ENCODE data around the gene UGGT1. TPM values are rescaled to one million over a fixed set of nuclear protein-coding genes. Genes with fewer than 3 reads are reported as not detected.

UGGT1 gene
- total RNA-seq, 2 experiments from 2014 or later = 33.2 to 59.5 TPM

DNA sequence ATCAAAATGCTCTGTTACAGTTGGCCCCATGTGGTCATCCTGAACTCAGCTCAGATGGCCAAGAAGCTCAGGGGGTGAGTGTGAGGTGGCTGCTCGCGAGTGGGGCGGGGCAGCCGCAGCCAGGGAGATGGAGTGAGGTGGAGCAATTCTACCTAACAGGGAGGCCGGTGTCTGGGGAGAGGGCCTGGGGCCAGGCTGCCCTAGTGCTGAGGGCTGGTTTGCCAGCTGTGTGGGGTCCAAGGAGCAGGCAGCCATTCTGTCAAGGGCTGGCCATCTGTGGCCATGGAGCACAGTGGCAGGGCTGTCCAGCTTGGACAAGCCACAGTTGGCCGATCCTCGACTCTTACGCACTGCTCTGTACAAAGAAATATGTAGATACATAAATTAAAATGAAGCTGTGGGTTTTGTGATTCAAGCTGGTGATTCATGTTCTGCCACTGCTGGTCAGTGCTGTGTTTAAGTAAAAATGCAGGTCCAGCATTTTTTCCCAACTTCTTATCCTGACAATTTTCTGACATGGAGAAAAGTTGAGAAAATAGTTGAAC, 145.6 kb downstream of the UGGT1 start:
- no peaks in the 10 kb centered on the region for H3K79me2 ChIP-seq (ENCODE audit: insufficient read depth, low read depth, low read length)
- H3K4me3 ChIP-seq (ENCODE audit: low read depth, low read length, poor library complexity, severe bottlenecking) = no peak overlapping the region
- H4K20me1 ChIP-seq (ENCODE audit: insufficient read depth, low read length) = no peaks in the 10 kb centered on the region
- H3K27ac ChIP-seq (ENCODE audit: low read depth, low read length, poor library complexity, severe bottlenecking) = no peak overlapping the region
- no peak for DNase-seq (ENCODE audit: low spot score)
- no peaks in the 10 kb centered on the region for H3K9me2 ChIP-seq (ENCODE audit: insufficient read depth, low read length)
- TF ChIP-seq, protein P1, sequence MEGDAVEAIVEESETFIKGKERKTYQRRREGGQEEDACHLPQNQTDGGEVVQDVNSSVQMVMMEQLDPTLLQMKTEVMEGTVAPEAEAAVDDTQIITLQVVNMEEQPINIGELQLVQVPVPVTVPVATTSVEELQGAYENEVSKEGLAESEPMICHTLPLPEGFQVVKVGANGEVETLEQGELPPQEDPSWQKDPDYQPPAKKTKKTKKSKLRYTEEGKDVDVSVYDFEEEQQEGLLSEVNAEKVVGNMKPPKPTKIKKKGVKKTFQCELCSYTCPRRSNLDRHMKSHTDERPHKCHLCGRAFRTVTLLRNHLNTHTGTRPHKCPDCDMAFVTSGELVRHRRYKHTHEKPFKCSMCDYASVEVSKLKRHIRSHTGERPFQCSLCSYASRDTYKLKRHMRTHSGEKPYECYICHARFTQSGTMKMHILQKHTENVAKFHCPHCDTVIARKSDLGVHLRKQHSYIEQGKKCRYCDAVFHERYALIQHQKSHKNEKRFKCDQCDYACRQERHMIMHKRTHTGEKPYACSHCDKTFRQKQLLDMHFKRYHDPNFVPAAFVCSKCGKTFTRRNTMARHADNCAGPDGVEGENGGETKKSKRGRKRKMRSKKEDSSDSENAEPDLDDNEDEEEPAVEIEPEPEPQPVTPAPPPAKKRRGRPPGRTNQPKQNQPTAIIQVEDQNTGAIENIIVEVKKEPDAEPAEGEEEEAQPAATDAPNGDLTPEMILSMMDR (conservative IDR thresholded peaks at IDR 0.05; ENCODE audit: low read length) = no peak
- no peak for TF ChIP-seq EZH2phosphoT487 (IDR thresholded peaks at IDR 0.05; ENCODE audit: borderline replicate concordance, low read depth, low read length)
- ChIA-PET POLR2A (interaction anchor here (0.7 kb wide), 1 partner anchor 1915 kb away, joined by 3 read pairs; no protein-coding TSS in a partner anchor), CTCF (ENCODE audit: unreplicated experiment) (no interaction called here)
- no peaks in the 10 kb centered on the region for H3K36me3 ChIP-seq (ENCODE audit: insufficient read depth, low read length)
- intact Hi-C loops (cut with micrococcal nuclease; ENCODE audit: unreplicated experiment) = no loop called here
- H3K4me1 ChIP-seq (ENCODE audit: insufficient read depth, low read length, poor library complexity, severe bottlenecking) = peaks cover 6% of the 10 kb centered on the region
- H3K9me3 ChIP-seq (ENCODE audit: low read length) = no peaks in the 10 kb centered on the region
- H3K4me2 ChIP-seq (ENCODE audit: low read length) = no peak overlapping the region
- no TSS peak for BruUV-seq (replicated peaks)
- no peak overlapping the region for H2AFZ ChIP-seq (ENCODE audit: low read length)

DNA sequence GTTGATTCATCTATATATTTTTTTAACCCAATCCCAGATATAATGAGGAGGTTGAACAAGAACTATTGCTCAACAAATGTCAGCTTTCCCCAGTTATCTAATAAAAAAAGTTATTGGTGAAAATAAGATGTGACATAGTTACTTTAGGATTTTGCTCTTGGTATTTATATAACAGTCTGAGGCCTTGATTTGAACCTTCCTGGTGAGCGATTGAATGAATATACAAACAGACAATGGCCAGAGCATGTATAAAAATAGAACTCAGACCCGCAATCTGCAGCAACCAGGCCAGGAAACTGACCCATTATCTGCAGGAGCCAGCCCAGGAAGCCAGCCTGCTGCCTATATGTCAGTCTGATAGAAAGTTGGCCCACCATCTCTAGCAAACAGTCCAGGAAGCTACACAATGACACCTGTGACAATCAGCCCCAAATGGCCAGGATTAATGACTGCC, 146.1 kb downstream of the UGGT1 start:
- no peak overlapping the region for H3K4me3 ChIP-seq (ENCODE audit: low read depth, low read length, poor library complexity, severe bottlenecking)
- TF ChIP-seq, protein P1 (conservative IDR thresholded peaks at IDR 0.05; ENCODE audit: low read length) = no peak
- TF ChIP-seq EZH2phosphoT487 (IDR thresholded peaks at IDR 0.05; ENCODE audit: borderline replicate concordance, low read depth, low read length) = no peak
- no peak for DNase-seq (ENCODE audit: low spot score)
- CTCF ChIA-PET (ENCODE audit: unreplicated experiment) = no interaction called here
- no TSS peak for BruUV-seq (replicated peaks)
- no peaks in the 10 kb centered on the region for H3K79me2 ChIP-seq (ENCODE audit: insufficient read depth, low read depth, low read length)
- H3K27ac ChIP-seq (ENCODE audit: low read depth, low read length, poor library complexity, severe bottlenecking) = no peak overlapping the region
- H4K20me1 ChIP-seq (ENCODE audit: insufficient read depth, low read length) = no peaks in the 10 kb centered on the region
- H3K9me2 ChIP-seq (ENCODE audit: insufficient read depth, low read length) = no peaks in the 10 kb centered on the region
- H3K4me2 ChIP-seq (ENCODE audit: low read length) = no peak overlapping the region
- H3K9me3 ChIP-seq (ENCODE audit: low read length) = no peaks in the 10 kb centered on the region
- intact Hi-C loops (cut with micrococcal nuclease; ENCODE audit: unreplicated experiment) = no loop called here
- no peaks in the 10 kb centered on the region for H3K36me3 ChIP-seq (ENCODE audit: insufficient read depth, low read length)
- peaks cover 6% of the 10 kb centered on the region for H3K4me1 ChIP-seq (ENCODE audit: insufficient read depth, low read length, poor library complexity, severe bottlenecking)
- H2AFZ ChIP-seq (ENCODE audit: low read length) = no peak overlapping the region
- POLR2A ChIA-PET = interaction anchor here (0.7 kb wide), 1 partner anchor 1914 kb away, joined by 3 read pairs; no protein-coding TSS in a partner anchor

DNA sequence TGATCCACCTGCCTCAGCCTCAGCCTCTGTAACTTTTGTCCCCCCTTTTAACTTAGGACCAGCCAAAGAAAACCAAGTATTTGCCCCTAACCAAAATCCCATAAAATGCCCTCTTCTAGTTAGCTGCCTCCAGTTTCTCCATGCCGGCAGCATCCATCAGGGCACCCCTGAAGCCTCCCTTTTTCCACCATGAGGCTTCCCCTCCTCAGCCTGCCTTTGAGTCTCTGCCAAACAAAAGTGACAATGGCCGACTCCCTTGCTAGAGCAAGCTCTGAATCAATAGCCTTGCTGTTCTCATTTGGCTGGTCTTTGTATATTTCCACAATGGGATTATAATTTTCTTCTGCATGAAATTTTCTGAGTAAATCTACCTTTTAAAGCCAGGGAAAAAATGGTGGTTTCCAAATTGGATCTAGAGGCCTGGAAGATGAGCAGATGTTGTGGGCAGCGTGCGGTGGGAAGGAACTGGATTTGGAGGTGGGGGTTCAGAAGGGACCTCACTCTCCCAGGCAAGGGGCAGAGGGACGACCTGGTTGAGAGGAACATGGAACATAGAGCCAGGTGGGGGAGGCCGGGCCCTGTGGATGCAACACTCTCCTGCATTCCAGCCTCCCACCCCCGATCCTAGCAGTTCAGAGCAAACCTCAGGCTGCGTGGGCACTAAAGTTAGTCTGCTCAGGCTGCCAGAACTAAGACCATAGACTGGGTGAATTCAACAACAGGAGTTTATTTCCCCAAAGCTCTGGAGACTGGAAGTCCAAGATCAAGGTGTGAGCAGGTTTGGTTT, 147.1 kb downstream of the UGGT1 start:
- Histone ChIP-seq H4K20me1 (ENCODE audit: insufficient read depth, low read length) (no peaks in the 10 kb centered on the region), H3K4me1 (ENCODE audit: insufficient read depth, low read length, poor library complexity, severe bottlenecking) (peaks cover 4% of the 10 kb centered on the region), H3K9me3 (ENCODE audit: low read length) (no peaks in the 10 kb centered on the region), H3K4me2 (ENCODE audit: low read length) (no peak overlapping the region), H2AFZ (ENCODE audit: low read length) (no peak overlapping the region), H3K79me2 (ENCODE audit: insufficient read depth, low read depth, low read length) (no peaks in the 10 kb centered on the region), H3K4me3 (ENCODE audit: low read depth, low read length, poor library complexity, severe bottlenecking) (no peak overlapping the region), H3K27ac (ENCODE audit: low read depth, low read length, poor library complexity, severe bottlenecking) (no peak overlapping the region), H3K36me3 (ENCODE audit: insufficient read depth, low read length) (no peaks in the 10 kb centered on the region), H3K9me2 (ENCODE audit: insufficient read depth, low read length) (no peaks in the 10 kb centered on the region)
- CTCF ChIA-PET (ENCODE audit: unreplicated experiment) = no interaction called here
- POLR2A ChIA-PET = interaction anchor here (1.0 kb wide), 1 partner anchor 18 kb away, joined by 4 read pairs; no protein-coding TSS in a partner anchor
- intact Hi-C loops (cut with micrococcal nuclease; ENCODE audit: unreplicated experiment) = no loop called here
- BruUV-seq (replicated peaks) = no TSS peak
- no peak for DNase-seq (ENCODE audit: low spot score)
- TF ChIP-seq, protein P1 (conservative IDR thresholded peaks at IDR 0.05; ENCODE audit: low read length) = no peak
- no peak for TF ChIP-seq EZH2phosphoT487 (IDR thresholded peaks at IDR 0.05; ENCODE audit: borderline replicate concordance, low read depth, low read length)

All from OCI-LY7 (cell line).